Hematopoietic multipotent progenitor cell treated with erythropoietin and hydrocortisone succinate and interleukin-3 and kit ligand, for 8 days (in vitro differentiated cells): ENCODE data around the gene CKS2.
"Not testable (repeated sequence)": the region's sequence is repeated elsewhere in the genome, so short reads cannot be mapped to it uniquely, and the experiment has no call there.

Experiments
- DNase-seq: peaks from one replicate; pipeline ENCODE4 v3.0.0-alpha.2; 2015

The CKS2 gene

DNA sequence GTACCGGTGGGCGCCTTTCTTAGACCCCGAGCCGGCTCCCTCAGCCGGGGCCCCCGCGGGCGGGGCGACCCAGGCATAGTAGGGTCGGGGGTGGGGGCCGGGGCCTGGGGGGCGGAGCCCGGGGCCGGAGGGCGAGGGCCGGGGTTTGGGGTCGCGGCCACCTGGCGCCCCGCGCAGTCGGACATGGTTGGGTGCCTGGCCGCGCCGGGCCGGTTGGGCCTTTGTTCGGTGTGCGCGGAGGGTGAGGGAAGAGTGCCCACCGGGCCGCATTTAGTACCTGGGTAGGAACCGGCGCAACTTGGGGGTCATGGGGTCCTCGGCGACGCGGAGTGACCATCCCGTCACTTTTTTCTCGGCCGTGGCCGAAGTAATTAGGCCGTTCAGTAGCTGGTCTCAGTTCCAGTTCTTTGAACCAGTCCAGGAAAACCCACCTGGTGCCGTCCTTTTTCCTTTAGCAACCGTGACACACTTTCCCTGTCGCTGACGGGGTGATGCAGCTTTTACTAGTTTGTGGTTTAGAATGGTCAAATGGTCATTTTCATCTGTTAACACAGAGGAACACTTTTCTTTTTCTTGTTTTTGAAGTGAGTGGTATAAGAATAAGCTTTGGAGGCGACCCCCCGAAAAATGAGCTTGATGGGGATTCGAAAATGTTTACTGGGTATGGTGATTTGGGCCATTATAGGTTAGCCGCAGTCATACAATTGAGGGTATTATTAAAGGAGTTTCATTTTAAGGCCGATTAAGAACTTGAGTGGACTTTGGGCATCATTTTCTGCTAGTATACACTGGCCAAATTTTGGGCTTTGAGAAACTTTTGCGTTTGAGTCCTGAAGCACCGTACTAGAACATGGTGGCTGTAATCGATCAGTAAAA, 589 bp downstream of the CKS2 start:
- peak; percentile 39 for DNase-seq

DNA sequence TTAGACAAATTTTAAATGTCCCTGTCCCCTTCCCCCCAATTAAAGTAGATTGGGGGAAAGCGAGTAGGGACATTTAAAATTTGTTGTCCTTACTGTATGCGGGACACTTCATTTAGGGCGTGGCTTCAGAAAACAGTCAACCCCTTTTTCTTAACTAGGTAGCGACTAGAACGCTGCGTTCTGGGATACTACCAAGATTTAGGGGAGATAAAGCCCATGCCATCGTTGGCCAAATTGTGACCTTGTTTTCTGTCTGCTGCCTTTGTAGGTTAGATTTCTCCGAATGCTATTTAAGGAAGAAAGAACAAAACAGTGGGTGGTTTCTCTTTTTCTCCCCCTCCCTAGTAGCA, 1.2 kb downstream of the CKS2 start:
- DNase-seq: peak; percentile 84

DNA sequence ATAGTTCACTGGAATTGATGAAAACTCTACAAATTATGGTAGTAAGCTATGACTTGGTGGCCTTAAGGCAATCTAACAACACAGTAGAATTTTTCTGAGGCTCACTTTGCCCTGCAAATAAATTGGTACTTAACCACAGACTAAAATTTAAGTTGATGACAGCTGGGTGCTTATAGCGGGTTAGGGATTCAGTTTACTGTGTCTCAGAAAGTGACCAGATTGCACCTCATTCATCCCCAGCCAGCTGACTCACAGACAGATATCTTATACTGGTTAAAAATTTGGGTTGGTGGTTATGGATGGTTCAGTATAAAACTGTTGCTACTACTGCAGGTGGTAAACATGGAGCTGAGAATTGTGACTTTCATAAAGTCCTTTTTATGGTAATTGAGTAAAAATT, 2.8 kb downstream of the CKS2 start:
- DNase-seq: no peak

DNA sequence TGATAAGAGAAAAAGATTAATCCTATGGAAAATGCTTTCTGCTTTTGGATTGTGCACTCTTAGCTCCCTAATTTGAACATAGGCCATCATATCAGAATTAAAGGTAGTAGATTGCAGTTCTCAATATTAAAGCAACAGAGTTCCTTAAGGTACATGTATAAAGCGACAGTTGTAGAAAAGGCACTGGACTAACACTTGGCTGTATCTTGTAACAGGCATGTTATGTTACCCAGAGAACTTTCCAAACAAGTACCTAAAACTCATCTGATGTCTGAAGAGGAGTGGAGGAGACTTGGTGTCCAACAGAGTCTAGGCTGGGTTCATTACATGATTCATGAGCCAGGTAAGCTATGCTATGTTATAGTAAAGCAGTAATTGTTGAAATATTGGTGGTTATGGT, 4.0 kb downstream of the CKS2 start:
- no peak for DNase-seq

DNA sequence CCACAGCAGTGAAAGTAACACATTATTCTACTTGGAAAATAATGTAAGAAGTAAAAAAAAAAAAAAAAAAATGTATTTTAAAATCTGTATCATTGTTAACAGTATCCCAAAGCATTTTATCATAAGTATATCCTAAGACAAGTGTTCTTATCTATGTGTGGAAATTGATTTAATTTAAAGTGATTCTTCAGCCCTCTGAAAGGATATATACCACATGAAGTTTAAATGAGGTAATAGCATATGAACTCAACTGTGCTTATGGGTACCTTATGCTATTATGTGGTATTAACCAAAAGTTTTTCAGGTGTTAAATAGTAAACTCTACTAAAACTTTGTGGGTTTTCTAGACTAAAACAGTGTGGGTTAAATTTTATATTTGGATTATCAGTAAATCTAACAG, 4.5 kb downstream of the CKS2 start:
- DNase-seq: no peak

DNA sequence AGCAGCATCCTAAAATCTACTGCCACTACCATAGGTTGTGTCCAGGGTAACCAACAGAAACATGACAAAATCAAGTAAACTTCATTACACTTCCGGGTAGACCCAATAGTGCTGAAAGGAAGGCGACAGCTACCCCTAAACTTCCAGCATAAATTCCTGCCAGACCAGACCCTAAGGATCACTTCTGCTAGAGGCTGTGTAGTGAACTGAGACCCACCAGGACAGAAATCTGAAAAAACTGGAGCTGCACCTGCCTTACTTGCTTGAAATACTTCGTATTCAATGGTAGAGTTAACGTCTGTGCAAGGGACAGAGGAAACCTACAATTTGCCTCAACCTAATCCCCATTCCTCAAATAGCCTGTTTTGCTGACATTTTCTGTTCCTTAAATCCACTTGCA, 6.3 kb downstream of the CKS2 start:
- DNase-seq: no peak

DNA sequence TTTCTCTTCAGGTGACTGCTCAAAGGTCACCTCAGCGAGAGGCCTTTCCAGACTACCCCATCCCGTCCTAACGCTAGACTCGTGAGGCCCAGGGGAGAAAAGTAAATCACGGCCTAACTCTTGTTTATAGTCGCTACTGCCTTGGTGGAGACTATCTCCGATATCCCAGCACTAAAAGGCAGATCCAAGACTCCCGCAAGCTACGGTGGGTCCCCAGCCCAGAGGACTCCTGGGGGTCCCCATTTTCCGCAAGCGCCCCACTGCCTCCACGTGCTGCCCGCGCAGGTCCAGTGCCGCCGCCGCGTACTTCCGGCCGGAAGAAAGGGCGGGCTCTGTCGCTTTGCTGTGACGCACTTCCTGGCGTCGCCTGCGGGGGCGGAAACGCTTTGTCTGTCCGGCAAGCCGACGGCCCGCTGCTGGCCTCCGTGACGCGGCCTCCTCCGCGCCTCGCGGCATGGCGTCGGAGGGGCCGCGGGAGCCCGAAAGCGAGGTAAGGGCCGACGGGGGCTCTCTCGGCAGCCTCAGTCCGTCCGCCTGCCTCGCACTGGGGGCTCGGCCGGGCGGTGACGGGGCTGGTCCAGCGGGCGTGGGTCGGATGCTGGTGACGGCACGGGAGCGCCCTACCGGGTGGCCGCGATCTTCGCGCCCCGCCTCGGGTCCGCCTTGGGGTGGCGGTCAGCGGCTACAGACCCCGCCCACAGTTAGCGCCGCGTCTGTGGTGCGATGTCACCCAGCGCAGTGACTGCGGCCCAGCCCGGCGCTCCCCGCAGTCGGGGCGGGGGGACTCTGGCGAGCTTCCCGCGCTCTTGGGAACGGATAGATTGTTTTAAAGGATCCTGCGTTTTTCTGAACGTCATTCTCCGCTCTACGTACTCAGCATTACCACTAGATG, 7.4 kb downstream of the CKS2 start, which contains the start of gene SECISBP2:
SECISBP2 (plus strand) TSS at position 378 of the 892 bp plus-strand sequence; CDS start at position 455, 77 bp downstream.
- DNase-seq: peak; percentile 97

DNA sequence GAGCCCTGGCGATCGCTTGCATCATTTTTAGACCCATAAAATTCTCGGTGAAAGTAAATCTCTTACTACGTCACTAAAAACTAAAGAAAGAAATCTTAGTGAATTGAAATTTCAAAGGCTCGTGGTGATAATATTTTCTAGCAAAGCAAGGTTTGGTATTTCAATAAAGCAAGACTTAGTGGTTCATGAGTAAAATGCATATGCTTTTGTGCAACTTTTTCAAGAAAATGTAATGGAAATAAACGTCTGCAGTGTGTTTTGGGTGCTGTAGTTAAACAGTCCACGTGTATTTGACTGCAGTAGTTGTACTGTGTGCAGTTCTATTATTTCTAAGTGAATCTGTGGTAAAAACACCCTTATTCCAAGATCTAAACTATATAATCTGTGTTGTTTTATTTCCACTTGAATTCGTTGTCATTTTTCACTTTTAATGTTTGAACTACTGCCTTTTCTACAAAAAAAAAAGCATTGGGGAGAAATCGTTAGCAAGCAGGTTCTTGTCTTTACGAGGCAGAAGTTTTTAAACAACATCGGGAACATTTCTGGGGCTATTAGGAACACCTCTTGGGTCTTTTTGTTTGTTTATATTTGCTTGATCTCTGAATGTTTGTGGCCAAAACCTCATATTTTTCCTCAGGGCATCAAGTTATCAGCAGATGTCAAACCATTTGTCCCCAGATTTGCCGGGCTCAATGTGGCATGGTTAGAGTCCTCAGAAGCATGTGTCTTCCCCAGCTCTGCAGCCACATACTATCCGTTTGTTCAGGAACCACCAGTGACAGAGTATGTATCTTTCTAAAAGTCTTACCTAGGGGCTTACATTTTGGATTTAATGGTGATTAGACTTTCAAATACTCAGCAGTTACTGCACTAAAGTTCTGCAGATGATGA, 8.3 kb downstream of the CKS2 start:
- DNase-seq: peak; percentile 57

DNA sequence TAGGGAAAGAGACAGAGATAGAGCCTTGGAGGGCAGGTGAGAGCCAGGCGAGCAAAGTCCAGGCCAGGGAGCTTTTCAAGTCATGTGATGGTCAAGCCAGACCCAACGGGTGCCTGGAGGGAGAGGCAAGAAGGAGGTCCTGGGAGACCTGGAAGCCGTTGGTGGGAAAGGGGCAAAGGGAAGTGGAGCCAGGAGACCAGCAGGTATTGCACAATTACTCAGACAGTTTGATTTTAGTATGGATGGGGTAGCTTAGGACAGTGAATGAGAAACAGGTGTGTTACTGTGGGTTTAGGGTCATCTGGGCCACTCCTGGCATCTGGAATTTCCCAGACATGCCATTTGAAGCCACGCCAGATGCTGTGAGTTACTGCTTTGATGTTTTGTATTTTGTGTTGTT, 12.4 kb downstream of the CKS2 start:
- no peak for DNase-seq

DNA sequence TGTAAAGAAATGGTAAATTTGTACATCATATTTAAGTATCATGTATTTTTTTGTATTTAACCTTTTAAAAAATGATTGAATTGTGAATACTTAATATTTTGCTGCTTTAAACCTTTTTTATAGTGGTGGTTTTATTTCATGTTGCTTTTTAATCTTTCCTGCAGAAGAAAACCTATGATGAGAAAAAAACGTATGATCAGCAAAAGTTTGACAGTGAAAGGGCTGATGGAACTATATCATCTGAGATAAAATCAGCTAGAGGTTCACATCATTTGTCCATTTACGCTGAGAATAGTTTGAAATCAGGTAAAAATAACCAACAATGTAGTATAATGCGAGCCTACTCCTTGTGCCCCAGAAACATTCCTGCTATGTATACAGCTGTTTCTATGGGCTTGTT, 14.7 kb downstream of the CKS2 start:
- no peak for DNase-seq

DNA sequence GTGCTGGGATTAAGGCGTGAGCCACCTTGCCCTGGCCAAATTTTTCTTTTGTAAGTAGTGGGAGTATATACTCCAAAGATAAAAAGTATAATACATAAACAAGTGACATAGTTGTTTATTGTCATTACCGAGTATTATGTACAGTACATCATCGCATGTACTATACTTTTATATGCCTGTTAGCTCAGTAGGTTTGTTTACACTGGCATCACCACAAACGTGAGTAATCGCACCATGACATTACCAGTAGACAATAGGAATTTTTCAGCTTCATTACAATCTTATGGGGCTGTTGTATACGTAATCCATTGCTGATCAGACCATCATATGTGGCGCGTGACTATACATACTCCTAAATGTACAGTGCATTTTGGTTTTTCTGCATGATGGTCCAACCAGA, 17.1 kb downstream of the CKS2 start:
- no peak for DNase-seq

DNA sequence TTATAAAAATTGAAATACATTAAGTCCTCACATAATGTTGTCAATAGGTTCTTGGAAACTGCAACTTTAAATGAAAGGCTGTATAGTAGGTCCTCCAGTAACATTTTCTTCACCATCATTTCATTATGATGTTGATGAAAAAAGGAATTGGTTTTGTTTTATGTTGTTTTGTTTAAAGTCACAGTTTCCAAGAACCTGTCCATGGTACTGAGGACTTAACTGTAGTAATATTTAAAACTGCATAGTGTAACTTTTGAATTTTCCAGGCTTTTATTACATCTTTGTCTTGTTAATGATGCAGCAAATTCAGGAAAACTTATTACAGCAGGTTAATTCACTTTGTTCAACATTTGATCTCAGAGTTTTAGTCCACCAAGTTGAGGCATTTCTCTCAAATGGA, 18.9 kb downstream of the CKS2 start:
- DNase-seq: no peak

DNA sequence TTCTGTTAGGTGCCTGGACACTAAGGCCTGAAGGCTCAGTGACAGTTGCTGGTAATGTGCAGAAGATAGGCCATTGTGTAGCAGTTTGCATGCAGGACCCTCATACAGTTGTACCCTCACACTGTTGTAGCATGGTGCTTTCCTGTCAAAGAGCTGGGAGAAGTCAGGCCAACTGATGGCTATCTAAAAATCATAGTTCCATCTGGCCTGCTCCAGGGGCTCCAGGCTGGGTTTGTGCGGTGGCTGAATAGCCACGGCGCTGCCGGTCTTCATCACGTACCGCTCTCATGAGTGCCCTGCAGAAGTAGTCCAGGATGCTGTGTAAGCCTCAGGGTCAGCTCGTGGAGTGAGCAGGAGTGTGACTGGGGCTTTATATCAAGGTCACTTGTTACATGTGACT, 19.5 kb downstream of the CKS2 start:
- DNase-seq: no peak

DNA sequence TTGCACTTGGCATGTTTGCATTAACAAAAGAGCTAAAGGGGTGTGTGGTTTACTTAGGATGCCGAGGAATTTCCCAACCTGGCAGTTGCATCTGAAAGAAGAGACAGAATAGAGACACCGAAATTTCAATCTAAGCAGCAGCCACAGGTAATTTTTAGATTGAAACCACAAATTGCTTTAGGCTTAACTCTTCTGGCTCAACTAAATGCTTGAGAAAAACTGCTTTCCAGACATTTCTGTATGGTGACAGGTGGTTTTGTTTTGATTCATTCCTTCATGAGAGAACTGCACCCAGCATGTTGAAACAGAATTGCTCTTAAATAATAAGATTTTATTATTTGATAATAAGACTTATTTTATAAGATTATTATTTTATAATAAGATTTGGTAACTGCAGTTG, 28.8 kb downstream of the CKS2 start:
- no peak for DNase-seq

DNA sequence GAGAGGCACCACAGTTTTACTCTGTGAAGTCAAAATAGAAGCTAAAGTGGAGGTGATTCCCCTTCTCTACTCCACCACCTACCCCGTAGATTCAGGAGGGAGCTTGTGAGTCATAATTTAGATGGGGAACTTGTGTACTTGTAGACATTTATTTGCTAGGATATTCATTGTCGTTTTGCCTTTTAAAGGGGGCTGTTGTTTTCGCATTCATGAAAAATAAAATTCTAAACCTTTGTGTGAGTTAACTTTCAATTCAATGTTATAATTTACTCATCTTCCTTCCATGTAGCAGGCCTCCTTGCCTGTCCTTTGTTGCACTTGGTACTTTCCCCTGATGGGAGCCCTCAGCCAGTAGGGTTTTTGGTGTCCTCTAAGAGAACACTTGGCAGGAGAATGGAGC, 29.3 kb downstream of the CKS2 start:
- DNase-seq: no peak

DNA sequence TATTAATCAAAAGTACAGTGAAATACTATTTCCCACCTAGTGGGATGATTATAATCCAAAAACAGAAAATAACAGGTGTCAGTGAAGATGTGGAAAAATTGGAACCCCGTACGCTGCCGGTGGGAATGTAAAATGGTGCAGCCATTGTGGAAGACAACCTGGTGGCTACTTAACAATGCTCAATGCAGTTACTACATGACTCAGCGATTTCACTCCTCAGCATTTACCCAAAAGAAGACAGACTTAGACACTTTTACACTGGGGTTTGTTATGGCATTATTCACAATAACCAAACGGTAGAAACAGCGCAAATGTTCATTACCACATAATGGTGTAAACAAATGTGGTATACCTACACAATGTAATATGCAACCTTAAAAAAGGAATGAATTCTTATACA, 31.2 kb downstream of the CKS2 start:
- peak; percentile 37 for DNase-seq

DNA sequence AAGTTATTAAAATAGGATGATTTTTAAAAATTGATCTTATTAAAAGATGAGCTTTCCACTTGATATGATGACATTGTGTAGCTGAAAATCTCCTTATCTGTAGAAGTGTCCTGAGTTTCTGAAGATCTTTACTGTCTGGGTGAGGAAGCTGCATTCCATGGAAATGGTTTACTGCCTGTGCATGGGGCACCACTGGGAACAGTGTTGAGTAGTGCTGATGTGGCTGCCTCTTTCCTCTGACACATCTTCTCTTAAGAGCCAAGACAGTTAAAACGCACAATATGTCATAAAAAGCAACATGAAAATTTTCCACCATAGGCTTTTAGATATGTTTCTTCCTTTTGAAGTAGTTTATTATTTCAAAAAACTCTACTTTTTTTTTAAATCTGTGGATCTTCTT, 32.0 kb downstream of the CKS2 start:
- DNase-seq: no peak

DNA sequence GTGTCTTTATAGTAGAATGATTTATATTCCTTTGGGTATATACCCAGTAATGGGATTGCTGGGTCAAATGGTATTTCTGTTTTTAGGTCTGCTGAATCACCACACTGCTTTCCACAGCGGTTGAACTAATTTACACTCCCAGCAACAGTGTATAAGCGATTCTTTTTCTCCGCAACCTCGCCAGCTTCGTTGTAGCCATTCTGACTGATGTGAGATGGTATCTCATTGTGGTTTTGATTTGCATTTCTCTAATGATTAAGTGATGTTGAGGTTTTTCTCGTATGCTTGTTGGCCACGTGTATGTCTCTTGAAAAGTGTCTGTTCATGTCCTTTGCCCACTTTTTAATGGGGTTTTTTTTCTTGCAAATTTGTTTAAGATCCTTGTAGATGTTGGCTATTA, 32.8 kb downstream of the CKS2 start:
- not testable (repeated sequence) for DNase-seq

DNA sequence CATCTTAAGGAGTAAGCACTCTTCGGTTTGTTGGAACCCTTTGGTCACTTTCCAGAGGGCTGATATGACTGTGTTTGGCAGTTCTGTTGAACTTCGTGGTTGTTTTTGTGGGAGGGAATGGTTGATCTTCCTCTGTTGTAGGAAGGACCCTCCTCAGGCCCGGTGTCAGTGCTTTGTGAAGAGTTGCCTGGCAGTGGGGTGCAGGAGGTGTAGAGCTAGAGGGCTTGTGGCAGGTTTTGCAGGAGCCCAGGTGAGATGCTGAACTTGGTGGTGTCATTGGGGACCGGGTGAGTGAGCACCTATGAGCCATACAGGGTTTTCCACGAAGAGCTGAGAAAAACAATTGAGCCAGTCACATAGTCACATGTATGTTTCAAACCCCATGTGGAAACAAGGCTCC, 34.5 kb downstream of the CKS2 start:
- no peak for DNase-seq

DNA sequence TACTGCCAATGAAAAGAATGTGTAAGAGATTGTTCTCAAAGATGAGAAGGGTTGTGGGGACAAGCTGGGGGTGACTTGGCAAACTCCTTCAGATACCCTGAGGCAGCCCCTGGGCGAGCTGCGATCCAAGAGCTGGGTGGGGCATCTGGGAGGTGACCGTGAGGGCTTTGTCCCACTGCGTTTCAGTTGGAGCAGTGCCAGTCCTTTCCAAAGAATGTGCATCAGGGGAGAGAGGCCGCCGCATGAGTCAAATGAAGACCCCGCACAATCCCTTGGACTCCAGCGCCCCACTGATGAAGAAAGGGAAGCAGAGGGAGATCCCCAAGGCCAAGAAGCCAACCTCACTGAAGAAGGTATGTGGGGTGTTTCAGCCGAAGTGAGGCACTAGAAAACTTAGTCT, 35.7 kb downstream of the CKS2 start:
- no peak for DNase-seq

DNA sequence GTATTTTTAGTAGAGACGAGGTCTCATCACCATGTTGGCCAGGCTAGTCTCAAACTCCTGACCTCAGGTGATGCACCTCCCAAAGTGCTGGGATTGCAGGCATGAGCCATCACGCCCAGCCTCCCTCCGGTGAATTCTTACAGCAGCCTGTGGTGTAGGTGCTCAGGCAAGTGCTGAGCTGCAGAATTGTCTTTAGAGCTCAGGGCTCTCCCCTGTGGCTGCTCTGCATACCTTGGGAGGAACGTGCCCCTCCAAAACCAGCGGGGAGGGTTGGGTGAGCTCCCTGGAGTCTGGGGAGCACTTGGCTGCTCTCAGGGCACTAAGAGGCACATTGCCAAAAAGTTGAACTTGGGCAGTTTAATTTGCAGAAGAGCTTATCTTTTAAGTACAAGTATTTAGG, 36.7 kb downstream of the CKS2 start:
- DNase-seq: no peak

DNA sequence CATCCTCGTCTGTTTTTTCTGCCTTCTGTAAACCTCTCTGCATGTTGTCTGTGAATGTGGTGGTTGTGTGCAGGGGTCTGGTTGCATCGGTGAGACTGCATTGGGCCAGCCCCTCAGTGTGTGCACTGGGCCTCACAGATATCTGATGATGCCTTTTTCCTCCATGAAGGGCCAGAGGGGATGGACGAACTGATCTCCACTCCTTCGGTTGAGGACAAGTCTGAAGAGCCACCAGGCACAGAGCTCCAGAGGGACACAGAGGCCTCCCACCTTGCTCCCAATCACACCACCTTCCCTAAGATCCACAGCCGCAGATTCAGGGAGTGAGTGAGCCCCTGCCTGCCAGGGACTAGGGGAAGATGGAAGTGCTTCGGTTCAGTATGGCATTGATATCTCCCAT, 38.6 kb downstream of the CKS2 start:
- DNase-seq: no peak

DNA sequence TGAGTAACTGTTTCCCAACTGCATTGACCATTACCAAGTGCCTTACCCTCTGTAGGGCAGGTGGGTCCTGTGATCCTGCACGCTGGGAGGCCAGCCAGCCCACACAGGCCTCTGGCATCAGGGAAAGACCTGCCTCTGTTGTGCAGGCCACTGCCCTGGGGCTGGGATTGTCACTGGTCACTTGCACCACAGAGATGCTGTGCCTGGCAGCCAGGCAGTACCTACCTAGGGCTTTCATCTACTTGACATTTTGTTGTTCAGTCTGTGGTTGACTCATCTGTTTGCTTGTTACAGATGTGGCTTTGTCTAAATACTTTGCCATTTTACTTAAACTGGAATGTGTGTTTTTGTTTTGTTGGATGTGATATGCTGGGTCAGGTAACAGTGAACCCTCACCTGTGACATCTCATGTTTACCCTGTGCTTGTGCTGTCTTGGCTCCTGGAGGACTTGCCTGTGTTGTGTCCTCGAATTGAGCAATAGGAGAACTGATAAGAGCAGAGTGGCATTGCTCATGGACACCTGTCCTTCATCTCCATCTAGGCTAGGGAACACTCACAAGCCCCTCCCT, 40.1 kb downstream of the CKS2 start:
- no peak for DNase-seq
